Esophagus squamous epithelium (tissue), 5 donors: ENCODE data around the gene MID2. TPM values are rescaled to one million over a fixed set of nuclear protein-coding genes. Genes with fewer than 3 reads are reported as not detected.

ENCODE experiments used
- DNase-seq: peaks from one replicate; lab custom pipeline; 2025; lab: John Stamatoyannopoulos, UW
- H3K27ac ChIP-seq, 4 donors: fragments of 200-600 bp; sonication (generic); one replicate each; pipeline ENCODE4 v1.5.1; 2016 to 2019; ENCODE audit warnings: mild to moderate bottlenecking in 1 of 4
- H3K27me3 ChIP-seq, 4 donors: fragments of 200-600 bp; sonication (generic); 1 replicate in 3 of 4; 2 replicates in 1 of 4; pipeline versions ENCODE4 v1.5.1 to v1.6.0; 2017 to 2021; ENCODE audit warnings: antibody characterized with exemption in 1 of 4
- H3K36me3 ChIP-seq, 3 donors: fragments of 200-600 bp; sonication (generic); one replicate each; pipeline ENCODE4 v1.5.1; 2016 to 2019
- H3K4me1 ChIP-seq, 3 donors: fragments of 200-600 bp; sonication (generic); one replicate each; pipeline ENCODE4 v1.5.1; 2017 to 2019
- H3K4me3 ChIP-seq, 4 donors: fragments of 200-600 bp; sonication (generic); 1 replicate in 3 of 4; 2 replicates in 1 of 4; pipeline ENCODE4 v1.5.1; 2016 to 2019; ENCODE audit warnings: mild to moderate bottlenecking in 2 of 4, moderate library complexity in 1 of 4
- H3K9me3 ChIP-seq, 3 donors: fragments of 200-600 bp; sonication (generic); one replicate each; pipeline ENCODE4 v1.5.1; 2016 to 2019
- CTCF ChIP-seq, 6 experiments: fragments of 450-650 bp in 4 of 6; fragments of 200-600 bp in 2 of 6; sonication (generic) in 2 of 6; IDR thresholded peaks; one replicate each; pipeline ENCODE4 v1.5.1; 2016 to 2019; ENCODE audit warnings: antibody characterized with exemption in 6 of 6, mild to moderate bottlenecking in 4 of 6, moderate library complexity in 4 of 6
- POLR2A ChIP-seq, 4 donors: fragments of 450-650 bp; IDR thresholded peaks; one replicate each; pipeline ENCODE4 v1.6.1; 2017; ENCODE audit warnings: antibody characterized with exemption in 4 of 4, mild to moderate bottlenecking in 4 of 4, moderate library complexity in 3 of 4
- whole genome bisulfite sequencing, 2 donors: methylation state at CpG; one replicate each; pipeline ENCODE4 v1.1.5; 2018; 5-methylcytosine and 5-hydroxymethylcytosine counted together
- intact Hi-C: fragments of 100-400 bp; cut with DNase I; formaldehyde crosslinking; loops from one replicate; pipeline ENCODE4 v1.15.0; 2022
- total RNA-seq, 4 donors: library from RNA; depleted of rRNA; stranded (reverse); fragments of >200 nt; gene quantifications; one replicate each; pipeline ENCODE4 v1.1.0, GENCODE V29; 2016
- donor health status: DM: yes; HTN: yes; CAD: no.

The MID2 gene
- total RNA-seq, 4 donors from 2014 or later: 14.4 to 24.4 (median 17.7) TPM

GRCh38 chrX:107842715-107843400 lies 17.2 kb downstream of the MID2 start:
- intact Hi-C loops: no loop called here
- Histone ChIP-seq H3K9me3 (no peaks in the 10 kb centered on the region), H3K4me3 (no peak overlapping the region), H3K27ac (no peak overlapping the region), H3K4me1 (no peaks in the 10 kb centered on the region), H3K27me3 (no peaks in the 10 kb centered on the region), H3K36me3 (peaks cover 0 to 14% (median 3%) of the 10 kb centered on the region in 3 donors)
- no peak for TF ChIP-seq POLR2A (IDR thresholded peaks at IDR 0.05)
- no peak for TF ChIP-seq CTCF (IDR thresholded peaks at IDR 0.05)
- no peak for DNase-seq
- 59 to 80% methylated on average over 6 of the region's 6 CpGs for WGBS, 2 donors

GRCh38 chrX:107845625-107846024 lies 20.0 kb downstream of the MID2 start:
- intact Hi-C loops: no loop called here

GRCh38 chrX:107848591-107848990 lies 22.9 kb downstream of the MID2 start:
- intact Hi-C loops: no loop called here
- Histone ChIP-seq H3K27me3 (no peaks in the 10 kb centered on the region), H3K9me3 (no peaks in the 10 kb centered on the region), H3K27ac (no peak overlapping the region), H3K4me3 (no peak overlapping the region), H3K4me1 (no peaks in the 10 kb centered on the region), H3K36me3 (no peaks in the 10 kb centered on the region)
- DNase-seq: no peak
- WGBS, 2 donors: 63 to 76% methylated on average over 2 of the region's 2 CpGs
- TF ChIP-seq CTCF (IDR thresholded peaks at IDR 0.05): no peak
- no peak for TF ChIP-seq POLR2A (IDR thresholded peaks at IDR 0.05)

More at GRCh38 chrX:107845625-107846024, 20.0 kb downstream of the MID2 start:
- no peaks in the 10 kb centered on the region for H3K27me3 ChIP-seq
- no peak overlapping the region for H3K4me3 ChIP-seq
- no peak for TF ChIP-seq CTCF (IDR thresholded peaks at IDR 0.05)
- TF ChIP-seq POLR2A (IDR thresholded peaks at IDR 0.05): no peak
- 58 to 67% methylated on average over 1 of the region's 1 CpG for WGBS, 2 donors
- no peaks in the 10 kb centered on the region for H3K4me1 ChIP-seq
- DNase-seq: no peak
- H3K36me3 ChIP-seq: peaks cover 0 to 12% (median 3%) of the 10 kb centered on the region in 3 donors
- no peak overlapping the region for H3K27ac ChIP-seq
- H3K9me3 ChIP-seq: no peaks in the 10 kb centered on the region

GRCh38 chrX:107849747-107850421 lies 24.2 kb downstream of the MID2 start:
- WGBS, 2 donors: 17 to 59% methylated on average over 2 to 5 of the region's 5 CpGs
- no peaks in the 10 kb centered on the region for H3K27me3 ChIP-seq
- DNase-seq: no peak
- H3K27ac ChIP-seq: peak overlapping the region in 1 of 4 donors; percentile 3
- peaks cover 0 to 3% (median 0%) of the 10 kb centered on the region in 3 donors for H3K36me3 ChIP-seq
- no peaks in the 10 kb centered on the region for H3K9me3 ChIP-seq
- intact Hi-C loops: no loop called here
- H3K4me3 ChIP-seq: no peak overlapping the region
- H3K4me1 ChIP-seq: no peaks in the 10 kb centered on the region
- TF ChIP-seq CTCF (IDR thresholded peaks at IDR 0.05): peak in 1 of 6 experiments; percentile 36
- no peak for TF ChIP-seq POLR2A (IDR thresholded peaks at IDR 0.05)

GRCh38 chrX:107850422-107850765 lies 24.7 kb downstream of the MID2 start:
- Histone ChIP-seq H3K4me3 (no peak overlapping the region), H3K4me1 (no peaks in the 10 kb centered on the region), H3K27ac (no peak overlapping the region), H3K36me3 (peaks cover 0 to 8% (median 0%) of the 10 kb centered on the region in 3 donors), H3K9me3 (no peaks in the 10 kb centered on the region), H3K27me3 (no peaks in the 10 kb centered on the region)
- TF ChIP-seq POLR2A (IDR thresholded peaks at IDR 0.05) (no peak), CTCF (IDR thresholded peaks at IDR 0.05) (no peak)
- 59 to 66% methylated on average over 2 of the region's 2 CpGs for WGBS, 2 donors
- intact Hi-C loops: no loop called here
- DNase-seq: no peak
